Measurements from ENCODE around the gene COL10A1.

COL10A1 gene

DNA sequence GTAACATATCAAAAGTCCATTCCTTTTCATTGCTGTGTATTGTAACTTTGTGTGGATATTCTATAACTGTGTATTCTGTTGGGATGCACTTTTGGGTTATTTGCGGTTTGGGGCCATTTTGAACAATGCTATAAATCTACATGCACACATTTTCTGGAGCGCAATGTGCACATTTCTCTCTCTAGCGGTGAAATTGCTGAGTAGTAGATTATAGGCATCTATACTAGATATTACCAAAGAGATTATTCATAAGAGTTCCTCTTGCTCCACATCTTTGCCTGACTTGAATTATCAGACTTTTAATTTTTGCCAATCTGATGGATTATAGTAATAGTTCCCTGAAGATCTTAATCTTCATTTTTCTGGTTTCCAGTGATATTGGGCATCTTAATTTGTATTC, 47.0 kb downstream of the COL10A1 start:
- no peak overlapping the region for H3K4me3 ChIP-seq (ENCODE audit: control insufficient read depth, low read depth, low read length)
- DNase-seq (ENCODE audit: low read depth), result no peak
- TF ChIP-seq, protein P1, sequence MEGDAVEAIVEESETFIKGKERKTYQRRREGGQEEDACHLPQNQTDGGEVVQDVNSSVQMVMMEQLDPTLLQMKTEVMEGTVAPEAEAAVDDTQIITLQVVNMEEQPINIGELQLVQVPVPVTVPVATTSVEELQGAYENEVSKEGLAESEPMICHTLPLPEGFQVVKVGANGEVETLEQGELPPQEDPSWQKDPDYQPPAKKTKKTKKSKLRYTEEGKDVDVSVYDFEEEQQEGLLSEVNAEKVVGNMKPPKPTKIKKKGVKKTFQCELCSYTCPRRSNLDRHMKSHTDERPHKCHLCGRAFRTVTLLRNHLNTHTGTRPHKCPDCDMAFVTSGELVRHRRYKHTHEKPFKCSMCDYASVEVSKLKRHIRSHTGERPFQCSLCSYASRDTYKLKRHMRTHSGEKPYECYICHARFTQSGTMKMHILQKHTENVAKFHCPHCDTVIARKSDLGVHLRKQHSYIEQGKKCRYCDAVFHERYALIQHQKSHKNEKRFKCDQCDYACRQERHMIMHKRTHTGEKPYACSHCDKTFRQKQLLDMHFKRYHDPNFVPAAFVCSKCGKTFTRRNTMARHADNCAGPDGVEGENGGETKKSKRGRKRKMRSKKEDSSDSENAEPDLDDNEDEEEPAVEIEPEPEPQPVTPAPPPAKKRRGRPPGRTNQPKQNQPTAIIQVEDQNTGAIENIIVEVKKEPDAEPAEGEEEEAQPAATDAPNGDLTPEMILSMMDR (IDR thresholded peaks at IDR 0.05; ENCODE audit: control insufficient read depth, insufficient read depth, low read depth, low read length, missing control alignments), result no peak

DNA sequence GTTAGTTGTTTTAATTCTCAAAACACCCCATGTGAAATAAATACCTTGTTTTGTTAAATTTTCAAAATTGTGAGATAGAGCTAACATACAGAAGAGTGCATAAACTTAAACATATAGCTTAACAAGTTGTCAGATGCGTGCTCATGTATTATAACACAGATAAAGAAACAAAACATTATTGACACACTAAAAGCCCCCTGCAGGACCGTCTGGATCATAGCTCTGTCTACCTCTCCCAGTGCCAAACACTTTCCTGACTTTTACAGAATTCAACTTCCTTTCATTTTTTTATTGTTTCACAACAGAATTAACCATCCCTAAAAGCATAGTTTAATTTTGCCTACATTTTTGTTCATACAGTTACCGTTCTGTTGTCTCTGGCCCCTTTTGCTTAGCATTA, 47.4 kb downstream of the COL10A1 start:
- TF ChIP-seq, protein P1 (IDR thresholded peaks at IDR 0.05; ENCODE audit: control insufficient read depth, insufficient read depth, low read depth, low read length, missing control alignments), result no peak
- DNase-seq (ENCODE audit: low read depth), result no peak
- H3K4me3 ChIP-seq (ENCODE audit: control insufficient read depth, low read depth, low read length), result no peak overlapping the region

DNA sequence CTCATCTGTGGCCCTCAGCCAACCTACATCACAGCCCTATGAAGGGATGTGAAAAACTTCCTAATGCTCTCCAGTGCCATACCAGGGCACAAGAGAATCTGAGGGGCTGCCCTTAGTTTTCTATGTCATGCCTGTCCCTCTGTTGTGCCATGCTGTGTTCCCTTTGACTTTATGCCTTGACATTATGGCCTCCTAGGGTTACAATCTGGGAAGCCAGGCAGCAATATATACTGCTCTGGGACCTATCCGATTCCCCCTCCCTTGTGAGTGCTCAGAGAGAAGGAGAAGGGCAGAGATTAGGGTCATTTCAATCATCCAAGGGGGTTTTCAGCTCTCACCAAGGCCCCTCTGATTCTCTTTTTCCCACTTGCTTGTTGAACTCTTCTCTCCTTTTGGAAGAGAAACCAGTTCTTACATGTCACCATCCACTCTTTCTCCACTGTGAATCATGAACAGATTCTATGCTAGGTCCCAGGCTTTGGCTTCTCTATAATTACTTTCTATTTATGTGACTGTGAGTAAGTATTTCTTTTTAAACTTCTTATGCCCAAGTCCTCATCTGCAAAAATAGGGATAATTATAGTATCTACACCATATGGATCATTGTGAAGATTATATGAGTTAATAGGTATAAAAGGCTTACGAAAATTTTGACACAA, 51.1 kb downstream of the COL10A1 start:
- TF ChIP-seq, protein P1 (IDR thresholded peaks at IDR 0.05; ENCODE audit: control insufficient read depth, insufficient read depth, low read depth, low read length, missing control alignments), result no peak
- DNase-seq (ENCODE audit: low read depth), result no peak
- no peak overlapping the region for H3K4me3 ChIP-seq (ENCODE audit: control insufficient read depth, low read depth, low read length)

DNA sequence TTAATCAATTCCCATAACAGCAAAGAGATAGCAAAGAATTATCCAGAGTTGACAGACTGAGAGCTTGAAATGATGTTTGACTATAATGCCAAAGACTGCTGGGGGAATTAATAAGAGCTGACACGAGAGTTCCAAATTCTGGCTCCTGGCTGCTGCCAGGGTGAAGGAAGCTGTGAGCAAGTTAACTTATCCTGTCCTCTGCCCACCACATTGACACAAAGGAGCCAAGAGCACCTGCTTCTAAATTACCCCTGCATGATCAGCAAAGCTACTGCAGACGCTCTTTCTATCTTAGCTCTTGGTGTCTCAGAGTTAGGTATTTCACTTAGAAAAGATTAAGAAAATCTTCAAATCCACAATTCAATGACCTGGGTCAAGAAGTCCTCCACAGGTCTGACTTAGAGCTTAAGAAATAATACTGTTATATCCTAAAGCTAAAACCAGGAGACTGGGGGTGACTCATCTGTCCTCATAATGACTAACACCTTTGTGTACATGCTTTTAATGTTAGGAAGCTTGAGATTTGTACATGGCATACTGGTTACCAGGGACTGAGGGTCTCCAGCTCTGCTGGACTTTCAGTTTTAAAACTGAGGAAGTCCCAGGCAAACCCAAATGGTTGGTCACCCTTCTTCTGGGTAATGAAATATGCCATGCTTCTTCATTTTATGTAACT, 52.0 kb downstream of the COL10A1 start:
- TF ChIP-seq, protein P1 (IDR thresholded peaks at IDR 0.05; ENCODE audit: control insufficient read depth, insufficient read depth, low read depth, low read length, missing control alignments), result no peak
- H3K4me3 ChIP-seq (ENCODE audit: control insufficient read depth, low read depth, low read length), result no peak overlapping the region
- no peak for DNase-seq (ENCODE audit: low read depth)

DNA sequence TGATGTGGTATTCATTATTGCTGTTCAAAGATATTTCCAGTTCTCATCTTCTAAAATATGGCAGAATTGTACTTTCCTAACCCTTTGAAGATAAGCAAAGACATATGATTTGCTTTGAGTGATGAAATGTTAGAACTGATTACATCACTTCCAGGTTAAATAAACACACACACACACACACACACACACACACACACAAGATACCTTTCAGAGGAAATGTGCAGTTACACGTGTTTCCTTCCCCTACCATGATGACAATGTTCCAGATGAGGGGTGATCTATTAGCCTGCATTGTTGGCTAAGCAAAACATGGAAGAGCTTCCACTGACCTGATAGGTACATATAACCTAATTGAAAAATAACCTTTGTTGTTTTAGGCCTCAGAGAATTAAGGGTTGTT, 53.6 kb downstream of the COL10A1 start:
- H3K4me3 ChIP-seq (ENCODE audit: control insufficient read depth, low read depth, low read length), result no peak overlapping the region
- TF ChIP-seq, protein P1 (IDR thresholded peaks at IDR 0.05; ENCODE audit: control insufficient read depth, insufficient read depth, low read depth, low read length, missing control alignments), result no peak
- DNase-seq (ENCODE audit: low read depth), result no peak

DNA sequence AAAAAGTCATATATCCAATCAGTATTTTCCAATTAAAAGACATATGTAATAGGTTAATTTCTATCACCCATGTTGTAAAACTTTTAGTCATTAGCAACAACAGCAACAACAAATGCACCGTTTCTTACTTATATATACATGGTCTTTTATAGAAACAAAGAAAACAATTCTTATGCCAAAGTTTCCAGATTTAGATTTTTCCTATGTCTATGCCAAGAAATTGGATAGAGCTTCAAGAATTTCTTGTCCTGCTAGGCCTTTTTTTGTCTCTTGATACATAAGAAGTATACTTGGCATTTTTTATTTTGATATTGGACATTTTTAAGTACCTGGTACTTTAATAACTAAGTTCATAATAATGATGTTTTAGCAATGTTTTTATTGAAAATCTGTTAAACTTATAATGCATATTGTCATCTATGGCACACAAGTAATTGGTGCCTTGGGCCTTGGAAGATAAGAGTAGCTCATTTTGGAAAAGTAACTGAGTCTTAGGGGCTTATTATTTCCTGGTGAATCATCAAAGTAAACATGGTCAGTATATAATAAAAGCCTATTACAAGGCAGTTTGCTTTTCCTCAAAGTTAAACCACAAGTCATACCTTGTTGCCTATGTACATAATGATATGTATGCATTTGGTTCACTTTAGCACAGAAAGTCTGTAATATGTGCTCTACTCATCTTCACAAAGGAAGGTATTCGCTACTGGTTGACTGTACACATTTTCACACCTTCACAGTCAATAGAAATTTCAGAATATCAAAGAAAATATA, 55.1 kb downstream of the COL10A1 start:
- H3K4me3 ChIP-seq (ENCODE audit: control insufficient read depth, low read depth, low read length), result no peak overlapping the region
- TF ChIP-seq, protein P1 (IDR thresholded peaks at IDR 0.05; ENCODE audit: control insufficient read depth, insufficient read depth, low read depth, low read length, missing control alignments), result no peak
- no peak for DNase-seq (ENCODE audit: low read depth)

All from AG09309 (cell line).